HepG2 (cell line): ENCODE results near the gene CLEC18C. TPM values are rescaled to one million over a fixed set of nuclear protein-coding genes. Genes with fewer than 3 reads are reported as not detected.

Source experiments
- ATAC-seq: fragments of 200-7000 bp; cut with Tn5 transposase; 3 replicates; pipeline ENCODE4 v1.9.1; 2020; ENCODE audit warnings: mild to moderate bottlenecking, moderate library complexity
- BruUV-seq: library from RNA; stranded (reverse); fragments of 400-500 nt; replicated peaks from 2 replicates; lab custom pipeline; 2021; lab: Mats Ljungman, UMichigan
- CTCF ChIA-PET: fragments of 300-600 bp; formaldehyde crosslinking; extraction: SDS; loops from one replicate; lab custom pipeline; 2021; ENCODE audit warnings: low total read pairs, inconsistent platforms, low intra/inter-chr PET ratio; lab: Yijun Ruan, JAX
- POLR2A ChIA-PET: fragments of 350-600 bp; sonication (Branson Sonifier 250); formaldehyde crosslinking; loops from one replicate; lab custom pipeline; 2020; ENCODE audit warnings: antibody characterized with exemption, inconsistent platforms; lab: Yijun Ruan, JAX
- DNase-seq: peaks from one replicate; pipeline ENCODE4 v3.0.0-alpha.2; 2015; ENCODE audit warnings: low spot score
- FAIRE-seq: peaks from 3 replicates; lab custom pipeline; 2011; peaks lifted over from hg19 to GRCh38; lab: Jason Lieb, UNC
- H2AFZ ChIP-seq: one replicate; pipeline ENCODE4 v1.6.1; 2011; ENCODE audit warnings: low read length, inconsistent platforms
- H3K27ac ChIP-seq: fragments of 300-600 bp; 3 replicates; pipeline ENCODE4 v1.8.0; 2011; ENCODE audit warnings: mixed run types, mild to moderate bottlenecking, mixed read lengths, low read length, inconsistent platforms; ENCODE audit not compliant: insufficient read depth; ENCODE audit errors: extremely low read length
- H3K27me3 ChIP-seq, 2 experiments: fragments of 200-600 bp in 1 of 2; 2 replicates in 1 of 2; 3 replicates in 1 of 2; pipeline versions ENCODE4 v1.6.0 to v1.8.0; 2011; ENCODE audit warnings: low read length in 2 of 2, mild to moderate bottlenecking in 2 of 2, moderate library complexity in 2 of 2, inconsistent platforms in 1 of 2; ENCODE audit not compliant: insufficient read depth in 2 of 2, control insufficient read depth in 1 of 2
- H3K36me3 ChIP-seq, 2 experiments: fragments of 200-600 bp in 1 of 2; replicated peaks in 1 of 2; 2 replicates in 1 of 2; 3 replicates in 1 of 2; pipeline versions ENCODE4 v1.5.1 to v1.8.0; 2011; ENCODE audit warnings: low read length in 2 of 2, inconsistent platforms in 1 of 2; ENCODE audit not compliant: insufficient read depth in 2 of 2, control insufficient read depth in 1 of 2
- H3K4me1 ChIP-seq: 2 replicates; pipeline ENCODE4 v1.5.1; 2012; ENCODE audit warnings: low read length, inconsistent platforms; ENCODE audit not compliant: insufficient read depth
- H3K4me2 ChIP-seq: 2 replicates; pipeline ENCODE4 v1.6.0; 2011; ENCODE audit warnings: low read depth, low read length, inconsistent platforms
- H3K4me3 ChIP-seq, 3 experiments: fragments of 200-600 bp in 1 of 3; sonication (generic), shearing (Covaris generic) in 1 of 3; replicated peaks in 1 of 3; 2 replicates each; pipeline ENCODE4 v1.5.1; 2011 to 2016; ENCODE audit warnings: low read length in 3 of 3, inconsistent platforms in 2 of 3, low read depth in 2 of 3, mild to moderate bottlenecking in 2 of 3, control low read depth in 1 of 3, mixed read lengths in 1 of 3; ENCODE audit not compliant: insufficient read depth in 1 of 3
- H3K79me2 ChIP-seq: one replicate; pipeline ENCODE4 v1.6.1; 2011; ENCODE audit warnings: low read length, inconsistent platforms; ENCODE audit not compliant: insufficient read depth
- H3K9ac ChIP-seq: 2 replicates; pipeline ENCODE4 v1.6.0; 2011; ENCODE audit warnings: mild to moderate bottlenecking, low read depth, low read length, inconsistent platforms; ENCODE audit not compliant: insufficient read depth
- H3K9me3 ChIP-seq: 2 replicates; pipeline ENCODE4 v1.5.1; 2012; ENCODE audit warnings: mild to moderate bottlenecking, low read length
- H4K20me1 ChIP-seq: 2 replicates; pipeline ENCODE4 v1.6.0; 2011; ENCODE audit warnings: inconsistent platforms, mild to moderate bottlenecking, low read length, moderate library complexity; ENCODE audit not compliant: insufficient read depth
- BRD4 ChIP-seq: sonication (generic); formaldehyde crosslinking; IDR thresholded peaks from 2 replicates; pipeline ENCODE4 v1.4.0; 2020; ENCODE audit warnings: missing genetic modification reagents
- ETV6 ChIP-seq: sonication (generic); formaldehyde crosslinking; conservative IDR thresholded peaks from 2 replicates; pipeline ENCODE4 v1.4.0; 2020; ENCODE audit warnings: missing genetic modification reagents
- FOXA3 ChIP-seq: IDR thresholded peaks from 2 replicates; pipeline ENCODE4 v1.6.1; 2016; ENCODE audit warnings: missing genetic modification reagents, missing compliant biosample characterization
- IKZF1 ChIP-seq: fragments of 450-650 bp; IDR thresholded peaks from 2 replicates; pipeline ENCODE4 v1.7.1; 2016
- MAFK ChIP-seq, 2 experiments: IDR thresholded peaks in 1 of 2; conservative IDR thresholded peaks in 1 of 2; 2 replicates each; pipeline ENCODE4 v1.6.1; 2011; ENCODE audit warnings: improper control_type of control experiment in 2 of 2, low read length in 2 of 2
- MXD3 ChIP-seq: IDR thresholded peaks from 2 replicates; pipeline ENCODE4 v1.6.1; 2016; ENCODE audit warnings: mild to moderate bottlenecking, missing biosample characterization, missing genetic modification reagents
- MXD4 ChIP-seq: IDR thresholded peaks from 2 replicates; pipeline ENCODE4 v1.6.1; 2016; ENCODE audit warnings: mild to moderate bottlenecking, missing biosample characterization, missing genetic modification reagents
- MYNN ChIP-seq: sonication (generic); formaldehyde crosslinking; IDR thresholded peaks from 2 replicates; pipeline ENCODE4 v1.4.0; 2020; ENCODE audit warnings: mild to moderate bottlenecking, low read depth, missing genetic modification reagents
- NFIC ChIP-seq: IDR thresholded peaks from 2 replicates; pipeline ENCODE4 v1.6.1; 2012; ENCODE audit warnings: mild to moderate bottlenecking, low read length, inconsistent platforms
- PRDM4 ChIP-seq: sonication (generic); formaldehyde crosslinking; IDR thresholded peaks from 2 replicates; pipeline ENCODE4 v1.9.0; 2021; ENCODE audit warnings: missing genetic modification reagents, borderline replicate concordance
- SMARCE1 ChIP-seq: fragments of 450-650 bp; IDR thresholded peaks from 2 replicates; pipeline ENCODE4 v1.6.1; 2017; ENCODE audit warnings: borderline replicate concordance
- ZBTB42 ChIP-seq: sonication (generic); formaldehyde crosslinking; IDR thresholded peaks from 2 replicates; pipeline ENCODE4 v1.5.0; 2020; ENCODE audit warnings: mild to moderate bottlenecking, missing genetic modification reagents
- ZFYVE20 ChIP-seq: sonication (generic); formaldehyde crosslinking; IDR thresholded peaks from 2 replicates; pipeline ENCODE4 v1.8.0; 2023; ENCODE audit warnings: low read depth, mild to moderate bottlenecking, moderate library complexity, missing genetic modification reagents, borderline replicate concordance
- ZNF274 ChIP-seq: sonication (generic); formaldehyde crosslinking; IDR thresholded peaks from 2 replicates; pipeline ENCODE4 v1.5.1; 2020; ENCODE audit warnings: mild to moderate bottlenecking, missing genetic modification reagents
- ZNF382 ChIP-seq: sonication (generic); formaldehyde crosslinking; IDR thresholded peaks from 2 replicates; pipeline ENCODE4 v1.5.0; 2020; ENCODE audit warnings: missing genetic modification reagents, mild to moderate bottlenecking, borderline replicate concordance
- ZNF704 ChIP-seq: sonication (generic); formaldehyde crosslinking; IDR thresholded peaks from 2 replicates; pipeline ENCODE4 v1.8.1; 2023; ENCODE audit warnings: mild to moderate bottlenecking, inconsistent platforms, moderate library complexity, missing genetic modification reagents, borderline replicate concordance
- ZNF749 ChIP-seq: sonication (generic); formaldehyde crosslinking; IDR thresholded peaks from 2 replicates; pipeline ENCODE4 v1.8.0; 2022; ENCODE audit warnings: mild to moderate bottlenecking, missing genetic modification reagents, moderate library complexity, borderline replicate concordance
- WGBS: methylation state at CpG from one replicate; pipeline ENCODE4 v1.1.6; 2017; ENCODE audit warnings: low lambda C conversion rate; 5-methylcytosine and 5-hydroxymethylcytosine counted together
- in situ Hi-C: cut with HindIII; loops from 2 replicates; pipeline ENCODE4 v1.10.0; 2017; ENCODE audit warnings: low pct_unique_long_range_greater_than_20kb; ENCODE audit not compliant: extremely low pct_ligation_motif_present
- intact Hi-C: fragments of 100-400 bp; cut with micrococcal nuclease; formaldehyde crosslinking; loops from one replicate; pipeline ENCODE4 v1.10.0; 2022; ENCODE audit not compliant: unreplicated experiment
- polyA plus RNA-seq, 8 experiments: library from polyadenylated mRNA; depleted of rRNA in 3 of 8; stranded (reverse) in 7 of 8; unstranded in 1 of 8; fragments of >200 nt; fragmentation: Illumina TruSeq in 4 of 8; extraction: Trizol in 4 of 8; gene quantifications; 2 replicates each; pipeline versions ENCODE4 v1.2.1 to v1.2.3, GENCODE V29; 2011 to 2016; ENCODE audit warnings: low read depth in 4 of 8, missing spikeins in 1 of 8, mixed read lengths in 1 of 8; ENCODE audit not compliant: insufficient read depth in 1 of 8
- total RNA-seq, 5 experiments: library from RNA; depleted of rRNA; stranded (reverse); fragments of >200 nt; fragmentation: Illumina TruSeq; extraction: Trizol; gene quantifications; 2 replicates each; pipeline ENCODE4 v1.2.3, GENCODE V29; 2016; ENCODE audit warnings: low read depth in 1 of 5
- TF ChIP-seq, protein P1 (sequence below): sonication (generic); formaldehyde crosslinking; conservative IDR thresholded peaks from 2 replicates; pipeline ENCODE4 v1.8.1; 2023; ENCODE audit warnings: missing genetic modification reagents
- TF ChIP-seq, protein P2 (sequence below): sonication (generic); formaldehyde crosslinking; IDR thresholded peaks from 2 replicates; pipeline ENCODE4 v1.8.0; 2022; ENCODE audit warnings: missing genetic modification reagents, mild to moderate bottlenecking, borderline replicate concordance

Gene CLEC18C
- total and polyA plus RNA-seq, 2 of the 13 experiments (the other 11 are each of a cell fraction or from before 2014, with no cell fraction given): 0.15 to 0.29 TPM

DNA sequence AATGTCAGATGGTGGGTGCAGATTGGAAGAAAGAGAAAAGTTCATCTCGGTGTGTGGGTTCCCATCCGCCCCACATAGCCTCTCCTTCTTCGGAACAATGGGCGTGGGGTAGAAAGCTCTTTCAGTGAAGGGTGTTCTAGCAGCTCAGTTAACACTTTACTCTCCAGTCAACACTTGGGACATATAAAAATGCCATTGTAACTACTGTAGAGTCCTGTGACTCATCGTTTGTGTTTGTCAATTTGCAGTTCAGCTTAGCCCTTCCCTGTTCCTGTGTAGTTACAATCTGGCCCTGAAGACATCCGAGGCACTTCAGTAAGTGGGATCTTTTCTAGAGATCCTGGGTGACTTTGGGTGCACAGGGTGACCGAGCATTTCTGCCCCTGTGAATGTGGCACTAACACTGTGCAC, 11.5 kb upstream of the CLEC18C start:
- Histone ChIP-seq H3K79me2 (no peaks in the 10 kb centered on the region), H3K9ac (0 out of 2 replicates have a peak overlapping the region, but pooled peaks have one; percentile 9), H3K4me3 (no peak overlapping the region), H3K27me3 (no peaks in the 10 kb centered on the region), H3K27ac (peak overlapping the region; percentile 24), H3K4me2 (peak overlapping the region; percentile 24; the same call in 1 of the 2 replicates), H3K36me3 (peaks cover 11 to 28% of the 10 kb centered on the region in 2 experiments; a peak in 4 of 5 replicates), H3K4me1 (peaks cover 61% of the 10 kb centered on the region), H4K20me1 (no peaks in the 10 kb centered on the region), H3K9me3 (no peaks in the 10 kb centered on the region), H2AFZ (no peak overlapping the region)
- ChIA-PET CTCF (no interaction called here), POLR2A (interaction anchor here (0.8 to 2.3 kb wide), 3 partner anchors 9 to 127 kb away, joined by 3 to 12 read pairs (median 6); partner anchors contain the start of gene AARS1)
- BruUV-seq: no TSS peak
- ATAC-seq (peak; percentile 1; the same call in 1 of the 3 replicates), FAIRE-seq (no peak), DNase-seq (peak; percentile 77)
- WGBS: 58% methylated on average over 7 of the region's 7 CpGs
- intact Hi-C loops (no loop called here), in situ Hi-C loops (loop anchor here (10.0 kb wide), 1 partner anchor 93 kb away; the partner anchor contains the start of gene EXOSC6)
- TF ChIP-seq ZBTB42 (CRISPR knock-in tag) (no peak), ZFYVE20 (CRISPR knock-in tag) (no peak), MXD4 (CRISPR knock-in tag) (no peak), BRD4 (no peak), NFIC (no peak), IKZF1 (no peak), ETV6 (CRISPR knock-in tag) (no peak), ZNF382 (CRISPR knock-in tag) (no peak), SMARCE1 (0 out of 2 replicates have a peak, but pooled peaks have one; percentile 1), MXD3 (CRISPR knock-in tag) (no peak), ZNF704 (CRISPR knock-in tag) (no peak), MAFK (conservative IDR thresholded peaks at IDR 0.05 in 1 of 2, IDR thresholded peaks at IDR 0.05 in 1 of 2; ENCODE audit: low read length in 2 of 2) (0 out of 4 replicates have a peak, but pooled peaks of 1 of the 2 experiments have one; percentile 12), PRDM4 (CRISPR knock-in tag) (no peak), ZNF749 (CRISPR knock-in tag) (no peak), MYNN (CRISPR knock-in tag) (no peak), FOXA3 (CRISPR knock-in tag) (peak; percentile 65), ZNF274 (CRISPR knock-in tag) (no peak)
- TF ChIP-seq, protein P1, sequence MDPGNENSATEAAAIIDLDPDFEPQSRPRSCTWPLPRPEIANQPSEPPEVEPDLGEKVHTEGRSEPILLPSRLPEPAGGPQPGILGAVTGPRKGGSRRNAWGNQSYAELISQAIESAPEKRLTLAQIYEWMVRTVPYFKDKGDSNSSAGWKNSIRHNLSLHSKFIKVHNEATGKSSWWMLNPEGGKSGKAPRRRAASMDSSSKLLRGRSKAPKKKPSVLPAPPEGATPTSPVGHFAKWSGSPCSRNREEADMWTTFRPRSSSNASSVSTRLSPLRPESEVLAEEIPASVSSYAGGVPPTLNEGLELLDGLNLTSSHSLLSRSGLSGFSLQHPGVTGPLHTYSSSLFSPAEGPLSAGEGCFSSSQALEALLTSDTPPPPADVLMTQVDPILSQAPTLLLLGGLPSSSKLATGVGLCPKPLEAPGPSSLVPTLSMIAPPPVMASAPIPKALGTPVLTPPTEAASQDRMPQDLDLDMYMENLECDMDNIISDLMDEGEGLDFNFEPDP (CRISPR knock-in tag): no peak
- TF ChIP-seq, protein P2, sequence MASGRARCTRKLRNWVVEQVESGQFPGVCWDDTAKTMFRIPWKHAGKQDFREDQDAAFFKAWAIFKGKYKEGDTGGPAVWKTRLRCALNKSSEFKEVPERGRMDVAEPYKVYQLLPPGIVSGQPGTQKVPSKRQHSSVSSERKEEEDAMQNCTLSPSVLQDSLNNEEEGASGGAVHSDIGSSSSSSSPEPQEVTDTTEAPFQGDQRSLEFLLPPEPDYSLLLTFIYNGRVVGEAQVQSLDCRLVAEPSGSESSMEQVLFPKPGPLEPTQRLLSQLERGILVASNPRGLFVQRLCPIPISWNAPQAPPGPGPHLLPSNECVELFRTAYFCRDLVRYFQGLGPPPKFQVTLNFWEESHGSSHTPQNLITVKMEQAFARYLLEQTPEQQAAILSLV (CRISPR knock-in tag): no peak
